ENCODE data around the gene NSD2.

The NSD2 gene

DNA sequence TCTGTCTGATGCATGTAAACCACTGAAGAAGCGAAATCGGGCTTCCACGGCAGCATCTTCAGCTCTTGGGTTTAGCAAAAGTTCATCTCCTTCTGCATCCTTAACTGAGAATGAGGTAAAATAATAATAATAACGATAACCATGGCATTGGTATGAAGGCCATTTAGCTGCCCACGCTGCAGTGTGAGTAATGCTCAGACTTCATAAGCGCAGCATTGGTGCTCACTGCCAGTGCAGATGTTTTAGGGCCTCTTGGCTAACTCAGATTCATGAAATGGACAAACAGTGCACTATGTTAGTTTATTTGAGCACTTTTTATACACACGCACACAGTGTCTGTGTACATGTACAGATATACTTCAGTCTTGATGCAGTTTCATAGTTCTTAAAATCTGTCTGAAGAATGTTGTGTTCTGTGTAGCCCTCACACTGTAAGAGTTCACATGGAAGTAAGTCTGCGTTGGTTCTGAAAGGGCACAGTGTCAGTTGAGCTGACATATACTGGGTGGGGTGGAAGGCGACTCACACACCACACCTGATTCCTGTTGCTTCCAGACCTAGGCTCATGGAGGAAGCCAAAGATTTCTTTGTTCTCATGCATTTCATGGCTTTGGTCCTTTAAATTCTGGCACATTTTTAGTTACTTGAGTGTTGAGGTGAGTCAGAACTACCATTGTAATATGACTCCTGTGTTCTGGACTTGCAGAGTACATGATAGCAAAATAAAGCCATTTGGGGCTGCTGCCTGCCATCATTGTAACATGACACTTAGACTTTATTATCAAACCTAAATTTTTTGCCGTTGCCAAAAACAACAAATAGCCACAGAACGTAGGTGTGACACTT lies 68.7 kb downstream of the NSD2 start:
- no peak overlapping the region for H2BK12ac ChIP-seq (ENCODE audit: low read length in 2 of 2)
- H2BK5ac ChIP-seq (ENCODE audit: low read depth, low read length, poor library complexity, severe bottlenecking), result no peak overlapping the region
- H3K4me3 ChIP-seq (ENCODE audit: insufficient read depth in 1 of 2, low read depth in 1 of 2, low read length in 2 of 2), result no peak overlapping the region
- H3K14ac ChIP-seq (ENCODE audit: low read length in 2 of 2), result no peak overlapping the region
- H2AK5ac ChIP-seq (ENCODE audit: low read length, severe bottlenecking), result no peak overlapping the region
- H3K4ac ChIP-seq (ENCODE audit: low read depth in 1 of 2, low read length in 2 of 2), result peak overlapping the region in 1 of 2 experiments; percentile 81
- H2BK15ac ChIP-seq (ENCODE audit: low read depth, poor library complexity, severe bottlenecking), result no peak overlapping the region
- peaks cover 9% of the 10 kb centered on the region for H3K4me1 ChIP-seq (ENCODE audit: control insufficient read depth, insufficient read depth, low read depth, low read length)
- H3K36me3 ChIP-seq (ENCODE audit: control insufficient read depth in 1 of 2, insufficient read depth in 2 of 2, low read depth in 1 of 2, low read length in 2 of 2), result peaks cover 20 to 41% of the 10 kb centered on the region in 2 experiments
- no peaks in the 10 kb centered on the region for H3K9me3 ChIP-seq (ENCODE audit: control insufficient read depth, low read length)
- H4K8ac ChIP-seq (ENCODE audit: low read length), result no peak overlapping the region
- H3K4me2 ChIP-seq (ENCODE audit: low read length, poor library complexity, severe bottlenecking), result peak overlapping the region; percentile 29
- H3K9ac ChIP-seq (ENCODE audit: low read length), result no peak overlapping the region
- no peak overlapping the region for H4K91ac ChIP-seq (ENCODE audit: low read length)
- no peak overlapping the region for H2BK120ac ChIP-seq (ENCODE audit: low read depth, low read length)
- DNase-seq, result peak; percentile 69
- H3K23ac ChIP-seq (ENCODE audit: low read length in 2 of 2), result peak overlapping the region in 1 of 2 experiments; percentile 79
- peak overlapping the region; percentile 81 for H3K27ac ChIP-seq (ENCODE audit: low read length, poor library complexity, severe bottlenecking)
- no peak overlapping the region for H2AFZ ChIP-seq (ENCODE audit: low read depth, low read length)
- H3K27me3 ChIP-seq (ENCODE audit: control insufficient read depth in 1 of 2, insufficient read depth in 1 of 2, low read length in 2 of 2), result no peaks in the 10 kb centered on the region
- 89% methylated on average over 11 of the region's 11 CpGs for WGBS
- peak overlapping the region in 1 of 2 experiments; percentile 72 for H3K18ac ChIP-seq (ENCODE audit: low read depth in 1 of 2, low read length in 2 of 2)
- H3K79me1 ChIP-seq (replicated peaks; ENCODE audit: low read length, poor library complexity, severe bottlenecking), result peaks cover 32% of the 10 kb centered on the region

- Histone ChIP-seq H3K4me2 (ENCODE audit: low read length, poor library complexity, severe bottlenecking) (no peak overlapping the region), H2BK15ac (ENCODE audit: low read depth, poor library complexity, severe bottlenecking) (no peak overlapping the region)
These were observed 69.4 kb downstream of the NSD2 start for GRCh38 chr4:1940566-1940965.

GRCh38 chr4:1943928-1944327 lies 72.7 kb downstream of the NSD2 start:
- WGBS, result 99% methylated on average over 6 of the region's 7 CpGs
- H3K9ac ChIP-seq (ENCODE audit: low read length), result no peak overlapping the region
- H2BK5ac ChIP-seq (ENCODE audit: low read depth, low read length, poor library complexity, severe bottlenecking), result no peak overlapping the region
- H4K91ac ChIP-seq (ENCODE audit: low read length), result no peak overlapping the region
- no peak overlapping the region for H2AFZ ChIP-seq (ENCODE audit: low read depth, low read length)
- no peak overlapping the region for H3K4me3 ChIP-seq (ENCODE audit: insufficient read depth in 1 of 2, low read depth in 1 of 2, low read length in 2 of 2)
- no peak overlapping the region for H3K4me2 ChIP-seq (ENCODE audit: low read length, poor library complexity, severe bottlenecking)
- no peak overlapping the region for H2BK15ac ChIP-seq (ENCODE audit: low read depth, poor library complexity, severe bottlenecking)
- no peak overlapping the region for H3K23ac ChIP-seq (ENCODE audit: low read length in 2 of 2)
- no peaks in the 10 kb centered on the region for H3K9me3 ChIP-seq (ENCODE audit: control insufficient read depth, low read length)
- no peak overlapping the region for H4K8ac ChIP-seq (ENCODE audit: low read length)
- no peak overlapping the region for H3K18ac ChIP-seq (ENCODE audit: low read depth in 1 of 2, low read length in 2 of 2)
- H2AK5ac ChIP-seq (ENCODE audit: low read length, severe bottlenecking), result no peak overlapping the region
- peaks cover 24 to 35% of the 10 kb centered on the region in 2 experiments for H3K36me3 ChIP-seq (ENCODE audit: control insufficient read depth in 1 of 2, insufficient read depth in 2 of 2, low read depth in 1 of 2, low read length in 2 of 2)
- no peak overlapping the region for H3K27ac ChIP-seq (ENCODE audit: low read length, poor library complexity, severe bottlenecking)
- no peak overlapping the region for H2BK12ac ChIP-seq (ENCODE audit: low read length in 2 of 2)
- no peak overlapping the region for H2BK120ac ChIP-seq (ENCODE audit: low read depth, low read length)
- H3K27me3 ChIP-seq (ENCODE audit: control insufficient read depth in 1 of 2, insufficient read depth in 1 of 2, low read length in 2 of 2), result no peaks in the 10 kb centered on the region
- peaks cover 7% of the 10 kb centered on the region for H3K4me1 ChIP-seq (ENCODE audit: control insufficient read depth, insufficient read depth, low read depth, low read length)
- DNase-seq, result no peak
- no peak overlapping the region for H3K4ac ChIP-seq (ENCODE audit: low read depth in 1 of 2, low read length in 2 of 2)
- H3K14ac ChIP-seq (ENCODE audit: low read length in 2 of 2), result no peak overlapping the region
- peaks cover 40% of the 10 kb centered on the region for H3K79me1 ChIP-seq (replicated peaks; ENCODE audit: low read length, poor library complexity, severe bottlenecking)

More at GRCh38 chr4:1940566-1940965, 69.4 kb downstream of the NSD2 start:
- Histone ChIP-seq H3K27me3 (ENCODE audit: control insufficient read depth in 1 of 2, insufficient read depth in 1 of 2, low read length in 2 of 2) (no peaks in the 10 kb centered on the region), H2AFZ (ENCODE audit: low read depth, low read length) (no peak overlapping the region), H4K91ac (ENCODE audit: low read length) (no peak overlapping the region), H2AK5ac (ENCODE audit: low read length, severe bottlenecking) (peak overlapping the region; percentile 84), H3K79me1 (replicated peaks; ENCODE audit: low read length, poor library complexity, severe bottlenecking) (peaks cover 33% of the 10 kb centered on the region), H3K23ac (ENCODE audit: low read length in 2 of 2) (no peak overlapping the region), H2BK120ac (ENCODE audit: low read depth, low read length) (no peak overlapping the region), H3K18ac (ENCODE audit: low read depth in 1 of 2, low read length in 2 of 2) (peak overlapping the region; percentile 41), H3K14ac (ENCODE audit: low read length in 2 of 2) (no peak overlapping the region), H3K9me3 (ENCODE audit: control insufficient read depth, low read length) (no peaks in the 10 kb centered on the region), H3K4ac (ENCODE audit: low read depth in 1 of 2, low read length in 2 of 2) (peak overlapping the region in 1 of 2 experiments; percentile 24), H2BK5ac (ENCODE audit: low read depth, low read length, poor library complexity, severe bottlenecking) (no peak overlapping the region), H3K27ac (ENCODE audit: low read length, poor library complexity, severe bottlenecking) (peak overlapping the region; percentile 41), H3K9ac (ENCODE audit: low read length) (no peak overlapping the region), H3K4me1 (ENCODE audit: control insufficient read depth, insufficient read depth, low read depth, low read length) (peaks cover 9% of the 10 kb centered on the region), H4K8ac (ENCODE audit: low read length) (no peak overlapping the region), H3K4me3 (ENCODE audit: insufficient read depth in 1 of 2, low read depth in 1 of 2, low read length in 2 of 2) (no peak overlapping the region), H3K36me3 (ENCODE audit: control insufficient read depth in 1 of 2, insufficient read depth in 2 of 2, low read depth in 1 of 2, low read length in 2 of 2) (peaks cover 20 to 36% of the 10 kb centered on the region in 2 experiments), H2BK12ac (ENCODE audit: low read length in 2 of 2) (no peak overlapping the region)
- 97% methylated on average over 7 of the region's 7 CpGs for WGBS
- no peak for DNase-seq

DNA sequence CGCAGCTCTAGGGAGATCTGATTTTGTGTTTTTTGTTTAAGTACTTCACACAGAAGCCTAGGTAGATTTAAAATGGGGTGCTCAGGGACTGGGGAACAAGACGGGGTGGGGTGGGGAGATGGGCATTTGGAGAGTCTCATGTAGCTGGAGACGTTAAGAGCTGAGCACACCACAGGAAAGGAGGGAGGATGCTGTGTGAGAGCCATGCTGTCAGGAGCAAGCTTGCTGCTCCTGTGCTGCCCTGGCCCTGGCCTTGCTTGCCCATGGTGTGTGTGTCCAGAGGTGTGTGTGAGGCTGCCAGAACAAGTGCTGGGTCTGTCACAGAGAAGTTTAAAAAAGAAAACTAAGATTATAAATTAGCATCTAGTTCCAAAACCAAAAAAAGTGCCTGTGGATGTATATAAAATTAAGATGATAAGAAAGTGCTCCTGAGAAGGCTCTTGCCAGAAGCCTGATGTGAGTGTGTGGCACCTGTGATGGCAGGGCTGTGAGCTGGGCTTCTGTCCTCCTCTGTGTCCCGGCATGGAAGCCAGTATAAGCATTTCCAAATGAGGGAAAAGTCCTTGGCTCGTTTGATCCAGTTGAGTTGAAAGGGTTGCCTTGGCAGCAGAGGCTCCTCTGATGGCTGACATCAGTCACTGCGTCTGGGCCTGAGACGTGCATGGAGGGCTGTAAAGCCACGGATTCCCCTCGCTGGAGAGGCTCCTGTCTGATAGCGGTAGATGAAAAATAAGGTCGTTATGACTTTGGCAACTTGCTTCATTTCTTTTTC lies 74.1 kb downstream of the NSD2 start:
- no peak overlapping the region for H3K18ac ChIP-seq (ENCODE audit: low read depth in 1 of 2, low read length in 2 of 2)
- H3K23ac ChIP-seq (ENCODE audit: low read length in 2 of 2), result no peak overlapping the region
- H2BK120ac ChIP-seq (ENCODE audit: low read depth, low read length), result no peak overlapping the region
- no peak overlapping the region for H3K4me3 ChIP-seq (ENCODE audit: insufficient read depth in 1 of 2, low read depth in 1 of 2, low read length in 2 of 2)
- H2AFZ ChIP-seq (ENCODE audit: low read depth, low read length), result no peak overlapping the region
- DNase-seq, result no peak
- no peak overlapping the region for H3K14ac ChIP-seq (ENCODE audit: low read length in 2 of 2)
- no peaks in the 10 kb centered on the region for H3K9me3 ChIP-seq (ENCODE audit: control insufficient read depth, low read length)
- WGBS, result 90% methylated on average over 11 of the region's 11 CpGs
- H3K27me3 ChIP-seq (ENCODE audit: control insufficient read depth in 1 of 2, insufficient read depth in 1 of 2, low read length in 2 of 2), result no peaks in the 10 kb centered on the region
- H4K91ac ChIP-seq (ENCODE audit: low read length), result no peak overlapping the region
- H3K36me3 ChIP-seq (ENCODE audit: control insufficient read depth in 1 of 2, insufficient read depth in 2 of 2, low read depth in 1 of 2, low read length in 2 of 2), result peaks cover 27 to 35% of the 10 kb centered on the region in 2 experiments
- no peak overlapping the region for H2AK5ac ChIP-seq (ENCODE audit: low read length, severe bottlenecking)
- H2BK5ac ChIP-seq (ENCODE audit: low read depth, low read length, poor library complexity, severe bottlenecking), result no peak overlapping the region
- H3K4me2 ChIP-seq (ENCODE audit: low read length, poor library complexity, severe bottlenecking), result no peak overlapping the region
- no peak overlapping the region for H3K27ac ChIP-seq (ENCODE audit: low read length, poor library complexity, severe bottlenecking)
- H3K9ac ChIP-seq (ENCODE audit: low read length), result no peak overlapping the region
- H3K79me1 ChIP-seq (replicated peaks; ENCODE audit: low read length, poor library complexity, severe bottlenecking), result peaks cover 44% of the 10 kb centered on the region
- H4K8ac ChIP-seq (ENCODE audit: low read length), result no peak overlapping the region
- H3K4ac ChIP-seq (ENCODE audit: low read depth in 1 of 2, low read length in 2 of 2), result no peak overlapping the region
- H2BK12ac ChIP-seq (ENCODE audit: low read length in 2 of 2), result no peak overlapping the region
- peaks cover 4% of the 10 kb centered on the region for H3K4me1 ChIP-seq (ENCODE audit: control insufficient read depth, insufficient read depth, low read depth, low read length)
- no peak overlapping the region for H2BK15ac ChIP-seq (ENCODE audit: low read depth, poor library complexity, severe bottlenecking)
